GM12874 (cell line): Measurements from ENCODE around the gene C16orf95.

Experiments
- CTCF ChIP-seq: IDR thresholded peaks from 2 replicates; pipeline ENCODE4 v1.5.1; 2011; ENCODE audit warnings: low read depth, mild to moderate bottlenecking, control low read depth, low read length, moderate library complexity; ENCODE audit not compliant: insufficient read depth

The C16orf95 gene

DNA sequence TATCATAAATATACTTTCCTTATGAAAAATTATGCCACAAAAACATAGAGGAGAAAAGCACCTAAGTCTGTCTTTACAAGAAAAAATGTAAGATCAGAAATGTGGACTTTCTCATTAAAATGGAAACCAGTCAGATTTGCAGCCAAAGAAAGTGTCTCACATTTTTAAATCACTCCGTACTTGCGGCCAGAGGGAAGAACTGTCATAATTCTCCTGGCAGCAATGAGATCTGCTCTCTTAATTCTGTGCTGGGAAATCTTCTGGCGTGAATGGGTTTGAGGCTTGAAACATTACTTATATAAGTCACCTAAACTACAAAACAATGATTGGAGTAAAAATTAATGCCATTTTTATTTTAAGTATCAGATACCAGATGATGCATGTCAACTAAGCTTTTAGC lies 10.7 kb downstream of the C16orf95 start:
- TF ChIP-seq CTCF = no peak

GRCh38 chr16:87305505-87306391 lies 11.4 kb downstream of the C16orf95 start:
- 0 out of 2 replicates have a peak, but pooled peaks have one; percentile 4 for TF ChIP-seq CTCF

DNA sequence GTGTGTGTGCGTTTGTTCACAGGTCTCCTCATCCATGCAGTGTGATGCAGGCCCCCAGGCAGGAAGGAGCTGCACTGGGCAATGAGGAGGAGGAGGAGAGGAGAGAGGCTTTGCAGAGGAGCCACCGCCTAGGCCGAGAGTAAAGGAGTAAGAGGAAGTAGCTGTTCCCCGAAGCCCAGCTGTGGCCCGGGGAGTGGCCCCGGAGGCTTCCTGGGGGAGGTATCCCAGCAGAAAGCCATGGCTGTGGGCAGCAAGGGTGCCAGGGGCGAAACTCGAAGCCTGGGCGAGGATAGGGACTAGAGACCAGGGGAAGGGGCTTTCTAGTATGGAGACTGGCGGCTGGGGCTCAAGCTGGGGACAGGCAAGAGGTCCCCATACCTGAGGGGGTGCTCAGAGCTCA lies 12.2 kb downstream of the C16orf95 start:
- no peak for TF ChIP-seq CTCF

DNA sequence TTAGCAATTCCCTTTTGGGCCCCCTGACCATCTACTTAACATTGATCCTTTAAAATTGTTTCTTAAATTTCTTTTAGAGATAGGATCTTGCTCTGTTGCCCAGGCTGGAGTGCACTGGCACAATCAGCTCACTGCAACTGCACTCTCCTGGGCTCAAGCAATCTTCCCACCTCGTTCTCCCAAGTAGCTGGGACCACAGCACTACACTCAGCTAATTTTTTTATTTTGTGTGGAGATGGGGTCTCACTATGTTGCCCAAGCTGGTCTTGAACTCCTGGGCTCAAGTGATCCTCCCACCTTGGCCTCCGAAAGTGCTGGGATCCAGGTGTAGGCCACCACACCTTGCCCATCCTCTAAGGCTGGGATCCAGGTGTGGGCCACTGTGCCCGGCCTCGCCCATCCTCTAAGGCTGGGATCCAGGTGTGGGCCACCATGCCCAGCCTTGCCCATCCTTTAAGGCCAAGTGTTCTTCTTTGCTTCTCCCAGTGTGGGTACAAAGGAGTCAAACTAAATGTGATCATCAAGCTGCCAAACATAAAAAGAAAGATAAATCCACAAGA lies 13.2 kb downstream of the C16orf95 start:
- TF ChIP-seq CTCF = no peak

DNA sequence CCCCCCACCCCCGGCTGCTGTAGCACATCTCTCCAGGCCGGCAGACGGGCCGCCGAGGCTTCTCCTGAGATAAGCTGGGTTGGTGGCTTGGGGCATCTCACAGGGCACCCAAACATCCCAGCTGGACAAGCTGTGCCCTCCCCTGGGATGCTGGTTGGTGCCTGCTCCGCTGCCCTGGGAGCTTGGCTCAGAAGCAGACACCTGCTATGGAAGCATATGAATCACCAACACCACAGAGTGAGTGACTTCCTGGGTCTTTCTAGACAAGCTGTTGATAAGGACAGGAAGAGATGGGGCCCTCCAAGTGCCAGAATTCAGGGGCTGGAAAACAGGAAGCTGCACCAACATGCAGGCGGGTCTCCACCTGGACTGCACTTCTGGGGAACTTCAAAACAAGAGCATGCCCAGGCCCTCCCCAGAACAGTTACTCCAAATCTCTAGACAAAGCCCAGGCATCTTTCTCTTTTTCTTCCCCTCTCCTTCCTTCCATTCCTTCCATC lies 13.7 kb downstream of the C16orf95 start:
- TF ChIP-seq CTCF = no peak

- no peak for TF ChIP-seq CTCF
Measured at GRCh38 chr16:87298857-87299465, 18.2 kb downstream of the C16orf95 start.

- peak; percentile 58 for TF ChIP-seq CTCF
Measured at GRCh38 chr16:87297918-87298631, 19.1 kb downstream of the C16orf95 start.
